DMS114 treated with DMSO at 0.1 percent for 48 hours (cell line): ENCODE data around the gene CREB5.

Experiments
- DNase-seq: peaks from one replicate; lab custom pipeline; 2025; ENCODE audit not compliant: unreplicated experiment; lab: John Stamatoyannopoulos, UW

CREB5 gene

GRCh38 chr7:28630350-28630749, 218.0 kb downstream of the CREB5 start:
- no peak for DNase-seq

GRCh38 chr7:28631995-28632394, 219.7 kb downstream of the CREB5 start:
- no peak for DNase-seq

GRCh38 chr7:28638914-28639313, 226.6 kb downstream of the CREB5 start:
- no peak for DNase-seq

GRCh38 chr7:28640001-28640400, 227.7 kb downstream of the CREB5 start:
- no peak for DNase-seq

- no peak for DNase-seq
Measured at GRCh38 chr7:28641752-28642545, 229.6 kb downstream of the CREB5 start.

- DNase-seq = no peak
Measured at GRCh38 chr7:28643188-28643569, 230.9 kb downstream of the CREB5 start.

- no peak for DNase-seq
Measured at GRCh38 chr7:28643584-28644340, 231.4 kb downstream of the CREB5 start.

- DNase-seq = no peak
Measured at GRCh38 chr7:28645866-28646265, 233.5 kb downstream of the CREB5 start.

- no peak for DNase-seq
Measured at GRCh38 chr7:28646376-28647075, 234.2 kb downstream of the CREB5 start.

- DNase-seq = no peak
Measured at GRCh38 chr7:28647076-28647421, 234.7 kb downstream of the CREB5 start.

GRCh38 chr7:28649189-28649588, 236.9 kb downstream of the CREB5 start:
- no peak for DNase-seq

GRCh38 chr7:28649811-28650210, 237.5 kb downstream of the CREB5 start:
- no peak for DNase-seq

GRCh38 chr7:28654110-28654509, 241.8 kb downstream of the CREB5 start:
- no peak for DNase-seq

GRCh38 chr7:28656529-28656928, 244.2 kb downstream of the CREB5 start:
- DNase-seq = no peak

- no peak for DNase-seq
Measured at GRCh38 chr7:28658381-28658780, 246.1 kb downstream of the CREB5 start.

- no peak for DNase-seq
Measured at GRCh38 chr7:28660132-28660531, 247.8 kb downstream of the CREB5 start.

- DNase-seq = no peak
Measured at GRCh38 chr7:28661826-28662595, 249.7 kb downstream of the CREB5 start.

- no peak for DNase-seq
Measured at GRCh38 chr7:28666154-28666553, 253.8 kb downstream of the CREB5 start.

GRCh38 chr7:28668085-28668484, 255.8 kb downstream of the CREB5 start:
- DNase-seq = no peak

GRCh38 chr7:28669330-28669729, 257.0 kb downstream of the CREB5 start:
- DNase-seq = no peak

GRCh38 chr7:28671526-28671925, 259.2 kb downstream of the CREB5 start:
- DNase-seq = no peak
